Activated CD4-positive, alpha-beta T cell treated with anti-CD3 and anti-CD28 coated beads for 24 hours (primary cell): ENCODE measurements around the gene CCDC192.
"Not testable (repeated sequence)": the region's sequence is repeated elsewhere in the genome, so short reads cannot be mapped to it uniquely, and the experiment has no call there.

Experiments used
- DNase-seq, 2 donors: peaks; one replicate each; pipeline ENCODE4 v3.0.0-alpha.2; 2020; ENCODE audit warnings: low read depth in 2 of 2

CCDC192 gene

GRCh38 chr5:127766676-127767335, 63.6 kb downstream of the CCDC192 start:
- DNase-seq = no peak

GRCh38 chr5:127769386-127769785, 66.2 kb downstream of the CCDC192 start:
- DNase-seq = no peak

- DNase-seq = no peak
Measured at GRCh38 chr5:127770272-127770671, 67.1 kb downstream of the CCDC192 start.

GRCh38 chr5:127772531-127772930, 69.3 kb downstream of the CCDC192 start:
- no peak for DNase-seq

- no peak for DNase-seq
Measured at GRCh38 chr5:127774221-127774620, 71.0 kb downstream of the CCDC192 start.

GRCh38 chr5:127776477-127776876, 73.3 kb downstream of the CCDC192 start:
- DNase-seq = no peak

GRCh38 chr5:127777957-127778356, 74.8 kb downstream of the CCDC192 start:
- DNase-seq = no peak

GRCh38 chr5:127782450-127782849, 79.3 kb downstream of the CCDC192 start:
- DNase-seq = not testable (repeated sequence)

GRCh38 chr5:127785098-127785927, 82.1 kb downstream of the CCDC192 start:
- DNase-seq = no peak

- no peak for DNase-seq
Measured at GRCh38 chr5:127791439-127791838, 88.2 kb downstream of the CCDC192 start.

GRCh38 chr5:127791908-127792307, 88.7 kb downstream of the CCDC192 start:
- not testable (repeated sequence) for DNase-seq

- DNase-seq = no peak
Measured at GRCh38 chr5:127793052-127793451, 89.9 kb downstream of the CCDC192 start.

- DNase-seq = no peak
Measured at GRCh38 chr5:127793879-127794278, 90.7 kb downstream of the CCDC192 start.

- DNase-seq = no peak
Measured at GRCh38 chr5:127796211-127796610, 93.0 kb downstream of the CCDC192 start.

GRCh38 chr5:127799293-127799905, 96.2 kb downstream of the CCDC192 start:
- DNase-seq = no peak

- no peak for DNase-seq
Measured at GRCh38 chr5:127801751-127802476, 98.7 kb downstream of the CCDC192 start.

- DNase-seq = no peak
Measured at GRCh38 chr5:127802477-127802865, 99.3 kb downstream of the CCDC192 start.

GRCh38 chr5:127804886-127805426, 101.8 kb downstream of the CCDC192 start:
- no peak for DNase-seq

- no peak for DNase-seq
Measured at GRCh38 chr5:127805448-127805847, 102.3 kb downstream of the CCDC192 start.

- DNase-seq = no peak
Measured at GRCh38 chr5:127806776-127807175, 103.6 kb downstream of the CCDC192 start.

GRCh38 chr5:127809533-127809932, 106.3 kb downstream of the CCDC192 start:
- DNase-seq = no peak

- DNase-seq = no peak
Measured at GRCh38 chr5:127810017-127810416, 106.8 kb downstream of the CCDC192 start.
